ENCODE results near the gene TEX29.

DNA sequence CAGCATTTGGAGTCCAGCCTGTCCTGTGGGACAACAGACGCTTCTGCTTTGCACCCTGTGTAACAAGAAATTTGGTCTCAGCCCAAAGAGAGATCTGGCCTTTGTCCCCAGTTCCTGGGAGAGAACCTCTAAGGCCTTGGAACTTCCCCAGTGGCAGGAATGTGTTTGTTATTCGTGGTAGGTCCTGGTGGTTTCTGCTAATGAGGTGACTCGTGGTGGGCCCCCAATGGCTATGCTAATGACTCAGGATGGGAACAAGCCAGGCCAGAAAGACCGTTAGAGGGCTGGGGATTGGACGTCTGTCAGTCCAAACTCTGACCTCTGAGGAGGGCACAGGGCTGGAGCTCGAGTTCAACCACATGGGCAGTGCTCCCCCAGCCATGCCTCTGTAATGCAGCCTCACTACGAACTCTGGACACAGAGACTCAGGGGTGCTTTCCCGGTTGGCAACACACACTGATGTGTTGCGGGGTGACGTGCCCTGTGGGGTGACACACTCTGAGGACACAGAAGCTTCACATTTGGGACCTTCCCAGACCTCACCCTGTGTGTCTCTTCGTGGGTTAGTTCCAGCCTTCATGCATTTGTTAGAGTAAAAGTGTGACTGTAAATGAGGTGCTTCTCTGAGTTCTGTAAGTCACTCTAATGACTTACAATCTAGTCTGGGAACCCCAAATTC, 38.9 kb downstream of the TEX29 start:
- no peak for TF ChIP-seq POLR2AphosphoS5 (IDR thresholded peaks at IDR 0.05; ENCODE audit: low read depth, low read length)
- TF ChIP-seq TCF7L2 (IDR thresholded peaks at IDR 0.05; ENCODE audit: low read depth, low read length) = no peak
- TF ChIP-seq, protein P1, sequence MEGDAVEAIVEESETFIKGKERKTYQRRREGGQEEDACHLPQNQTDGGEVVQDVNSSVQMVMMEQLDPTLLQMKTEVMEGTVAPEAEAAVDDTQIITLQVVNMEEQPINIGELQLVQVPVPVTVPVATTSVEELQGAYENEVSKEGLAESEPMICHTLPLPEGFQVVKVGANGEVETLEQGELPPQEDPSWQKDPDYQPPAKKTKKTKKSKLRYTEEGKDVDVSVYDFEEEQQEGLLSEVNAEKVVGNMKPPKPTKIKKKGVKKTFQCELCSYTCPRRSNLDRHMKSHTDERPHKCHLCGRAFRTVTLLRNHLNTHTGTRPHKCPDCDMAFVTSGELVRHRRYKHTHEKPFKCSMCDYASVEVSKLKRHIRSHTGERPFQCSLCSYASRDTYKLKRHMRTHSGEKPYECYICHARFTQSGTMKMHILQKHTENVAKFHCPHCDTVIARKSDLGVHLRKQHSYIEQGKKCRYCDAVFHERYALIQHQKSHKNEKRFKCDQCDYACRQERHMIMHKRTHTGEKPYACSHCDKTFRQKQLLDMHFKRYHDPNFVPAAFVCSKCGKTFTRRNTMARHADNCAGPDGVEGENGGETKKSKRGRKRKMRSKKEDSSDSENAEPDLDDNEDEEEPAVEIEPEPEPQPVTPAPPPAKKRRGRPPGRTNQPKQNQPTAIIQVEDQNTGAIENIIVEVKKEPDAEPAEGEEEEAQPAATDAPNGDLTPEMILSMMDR (IDR thresholded peaks at IDR 0.05) = no peak
